HepG2 (cell line): Measurements from ENCODE around the gene TSPAN31.

Experiments used
- JDP2 ChIP-seq: sonication (generic); formaldehyde crosslinking; IDR thresholded peaks from 2 replicates; pipeline ENCODE4 v1.8.1; 2022; ENCODE audit warnings: missing genetic modification reagents, borderline replicate concordance
- MAFF ChIP-seq: IDR thresholded peaks from 2 replicates; pipeline ENCODE4 v1.6.1; 2011; ENCODE audit warnings: low read depth, low read length, improper control_type of control experiment
- NBN ChIP-seq: fragments of 450-650 bp; conservative IDR thresholded peaks from 2 replicates; pipeline ENCODE4 v1.6.1; 2017
- NR3C1 ChIP-seq: sonication (generic); formaldehyde crosslinking; IDR thresholded peaks from 2 replicates; pipeline ENCODE4 v1.4.0; 2020; ENCODE audit warnings: missing genetic modification reagents
- TBP ChIP-seq: sonication (generic); formaldehyde crosslinking; IDR thresholded peaks from 2 replicates; pipeline ENCODE4 v1.5.0; 2020; ENCODE audit warnings: missing genetic modification reagents
- ZBTB20 ChIP-seq: sonication (generic); formaldehyde crosslinking; IDR thresholded peaks from 2 replicates; pipeline ENCODE4 v1.8.1; 2023; ENCODE audit warnings: missing genetic modification reagents, low read depth, mild to moderate bottlenecking, borderline replicate concordance
- ZBTB38 ChIP-seq: sonication (generic); formaldehyde crosslinking; IDR thresholded peaks from 2 replicates; pipeline ENCODE4 v1.5.1; 2020; ENCODE audit warnings: mild to moderate bottlenecking, missing genetic modification reagents
- ZNF33B ChIP-seq: sonication (generic); formaldehyde crosslinking; IDR thresholded peaks from 2 replicates; pipeline ENCODE4 v1.5.1; 2020; ENCODE audit warnings: mild to moderate bottlenecking, missing genetic modification reagents
- ZNF616 ChIP-seq: sonication (generic); formaldehyde crosslinking; IDR thresholded peaks from 2 replicates; pipeline ENCODE4 v1.5.0; 2020; ENCODE audit warnings: low read depth, mild to moderate bottlenecking, missing genetic modification reagents
- ZNF775 ChIP-seq: sonication (generic); formaldehyde crosslinking; IDR thresholded peaks from 2 replicates; pipeline ENCODE4 v1.4.0; 2020; ENCODE audit warnings: missing genetic modification reagents, mild to moderate bottlenecking, moderate library complexity, borderline replicate concordance
- TF ChIP-seq, protein P1 (sequence below): sonication (generic); formaldehyde crosslinking; IDR thresholded peaks from 2 replicates; pipeline ENCODE4 v1.4.0; 2020; ENCODE audit warnings: missing genetic modification reagents

- TF ChIP-seq NBN (no peak), NR3C1 (CRISPR knock-in tag) (no peak), ZBTB20 (CRISPR knock-in tag) (no peak), ZNF616 (CRISPR knock-in tag) (no peak), ZNF775 (CRISPR knock-in tag) (no peak), JDP2 (CRISPR knock-in tag) (no peak; the same call in 1 of the 2 replicates), MAFF (no peak), ZNF33B (CRISPR knock-in tag) (no peak), ZBTB38 (no peak), TBP (CRISPR knock-in tag) (no peak)
- TF ChIP-seq, protein P1, sequence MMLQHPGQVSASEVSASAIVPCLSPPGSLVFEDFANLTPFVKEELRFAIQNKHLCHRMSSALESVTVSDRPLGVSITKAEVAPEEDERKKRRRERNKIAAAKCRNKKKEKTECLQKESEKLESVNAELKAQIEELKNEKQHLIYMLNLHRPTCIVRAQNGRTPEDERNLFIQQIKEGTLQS (CRISPR knock-in tag), result no peak
Observed at GRCh38 chr12:57772429-57773322, 27.8 kb downstream of the TSPAN31 start, which contains the start of gene EEF1AKMT3.
